DMS53 treated with DMSO at 0.1 percent for 48 hours (cell line): ENCODE measurements around the gene ZNF521.
A peak's percentile ranks its signal among the peaks of the same experiment; 100 is the strongest.

Experiments
- DNase-seq: peaks from one replicate; lab custom pipeline; 2025; ENCODE audit not compliant: unreplicated experiment; lab: John Stamatoyannopoulos, UW

Gene ZNF521

GRCh38 chr18:25351777-25352628, at the start of gene ZNF521:
TSS of gene ZNF521 (minus strand) at chr18:25352166. CDS start at chr18:25350946, 1,220 bp downstream.
- DNase-seq = peak; percentile 60

- DNase-seq = no peak
These were observed 47.6 kb upstream of the ZNF521 start for GRCh38 chr18:25399554-25399953.

- DNase-seq = no peak
These were observed 40.2 kb upstream of the ZNF521 start for GRCh38 chr18:25392192-25392591.

GRCh38 chr18:25373432-25374179, 21.6 kb upstream of the ZNF521 start:
- DNase-seq = no peak

GRCh38 chr18:25370391-25370790, 18.4 kb upstream of the ZNF521 start:
- DNase-seq = no peak

- no peak for DNase-seq
These were observed 13.3 kb upstream of the ZNF521 start for GRCh38 chr18:25365242-25365641.

- DNase-seq = no peak
These were observed 12.8 kb upstream of the ZNF521 start for GRCh38 chr18:25364732-25365131.

- no peak for DNase-seq
These were observed 8.4 kb upstream of the ZNF521 start for GRCh38 chr18:25360301-25360899.

GRCh38 chr18:25353080-25353479, 1.1 kb upstream of the ZNF521 start:
- no peak for DNase-seq

GRCh38 chr18:25352629-25353005, 651 bp upstream of the ZNF521 start:
- no peak for DNase-seq

- DNase-seq = no peak
These were observed 638 bp downstream of the ZNF521 start for GRCh38 chr18:25351280-25351775.

GRCh38 chr18:25350489-25351251, 1.3 kb downstream of the ZNF521 start:
- DNase-seq = no peak

GRCh38 chr18:25349926-25350487, 2.0 kb downstream of the ZNF521 start:
- no peak for DNase-seq

GRCh38 chr18:25349131-25349925, 2.6 kb downstream of the ZNF521 start:
- DNase-seq = no peak

- no peak for DNase-seq
These were observed 3.4 kb downstream of the ZNF521 start for GRCh38 chr18:25348386-25349130.

- no peak for DNase-seq
These were observed 5.4 kb downstream of the ZNF521 start for GRCh38 chr18:25346561-25346960.

GRCh38 chr18:25345081-25345866, 6.7 kb downstream of the ZNF521 start:
- no peak for DNase-seq

- DNase-seq = no peak
These were observed 10.1 kb downstream of the ZNF521 start for GRCh38 chr18:25341831-25342230.
